Measurements from ENCODE around the gene AP1G2. TPM values are rescaled to one million over a fixed set of nuclear protein-coding genes. Genes with fewer than 3 reads are reported as not detected.

Gene AP1G2
- total and polyA plus RNA-seq, 2 of the 13 experiments (the other 11 are each of a cell fraction or from before 2014, with no cell fraction given), result 96.9 to 611 TPM

GRCh38 chr14:23568021-23568599 is 519 bp upstream of the AP1G2 start (continued):
- no peak for TF ChIP-seq ZHX2 (IDR thresholded peaks at IDR 0.05; ENCODE audit: low read depth)
- TF ChIP-seq ZHX2 (CRISPR knock-in tag; IDR thresholded peaks at IDR 0.05; ENCODE audit: borderline replicate concordance), result no peak
- TF ChIP-seq AHDC1 (CRISPR knock-in tag; IDR thresholded peaks at IDR 0.05; ENCODE audit: borderline replicate concordance), result no peak
- no peak for TF ChIP-seq CENPX (CRISPR knock-in tag; IDR thresholded peaks at IDR 0.05)
- peak; percentile 6 for TF ChIP-seq PHF5A (CRISPR knock-in tag; IDR thresholded peaks at IDR 0.05; ENCODE audit: low read depth, unreplicated experiment)
- no peak for TF ChIP-seq ZNF572 (CRISPR knock-in tag; IDR thresholded peaks at IDR 0.05)
- TF ChIP-seq BRCA1 (CRISPR knock-in tag; IDR thresholded peaks at IDR 0.05), result no peak
- no peak for TF ChIP-seq DDIT3 (CRISPR knock-in tag; IDR thresholded peaks at IDR 0.05)
- TF ChIP-seq TRAFD1 (CRISPR knock-in tag; IDR thresholded peaks at IDR 0.05; ENCODE audit: borderline replicate concordance), result peak; percentile 90; the same call in 1 of the 2 replicates
- TF ChIP-seq NKX3-1 (CRISPR knock-in tag; IDR thresholded peaks at IDR 0.05), result no peak
- no peak for TF ChIP-seq KLF9 (CRISPR knock-in tag; IDR thresholded peaks at IDR 0.05; ENCODE audit: low read depth)
- no peak for TF ChIP-seq RBFOX2 (IDR thresholded peaks at IDR 0.05; ENCODE audit: low read depth, low read length)
- peak; percentile 29 for TF ChIP-seq TEAD3 (CRISPR knock-in tag; optimal IDR thresholded peaks at IDR 0.05; ENCODE audit: borderline replicate concordance)
- no peak for TF ChIP-seq ZFP41 (CRISPR knock-in tag; IDR thresholded peaks at IDR 0.05; ENCODE audit: borderline replicate concordance)
- TF ChIP-seq ZNF33A (CRISPR knock-in tag; IDR thresholded peaks at IDR 0.05; ENCODE audit: borderline replicate concordance), result no peak
- TF ChIP-seq EEA1 (CRISPR knock-in tag; IDR thresholded peaks at IDR 0.05; ENCODE audit: borderline replicate concordance), result peak; percentile 72; the same call in 1 of the 2 replicates
- no peak for TF ChIP-seq TBL1XR1 (IDR thresholded peaks at IDR 0.05; ENCODE audit: borderline replicate concordance, low read length, partially characterized antibody)
